GM21576 (cell line): Measurements from ENCODE around the gene JMJD1C.

Experiments used
- ATAC-seq: cut with Tn5 transposase; IDR thresholded peaks from one replicate; pipeline ENCODE4 v1.9.1; 2021; ENCODE audit warnings: mild to moderate bottlenecking, moderate library complexity; ENCODE audit not compliant: unreplicated experiment

JMJD1C gene

DNA sequence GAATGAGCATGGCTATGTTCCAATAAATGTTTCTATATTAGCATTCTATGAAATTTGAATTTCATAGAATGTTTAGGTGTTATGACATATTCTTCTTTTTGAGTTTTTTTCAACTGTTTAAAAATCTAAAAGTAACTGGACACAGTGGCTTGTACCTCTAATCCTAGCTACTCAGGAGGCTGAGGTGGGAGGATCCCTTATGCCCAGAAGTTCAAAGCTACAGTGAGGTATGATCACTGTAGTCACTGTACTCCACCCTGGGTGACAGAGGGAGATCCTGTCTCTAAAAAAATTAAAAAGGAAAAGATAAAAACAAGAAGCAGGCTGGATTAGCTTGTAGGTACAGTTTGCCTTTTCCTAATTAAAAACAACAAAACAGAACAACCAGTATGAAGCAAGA is 237.5 kb downstream of the JMJD1C start:
- no peak for ATAC-seq

DNA sequence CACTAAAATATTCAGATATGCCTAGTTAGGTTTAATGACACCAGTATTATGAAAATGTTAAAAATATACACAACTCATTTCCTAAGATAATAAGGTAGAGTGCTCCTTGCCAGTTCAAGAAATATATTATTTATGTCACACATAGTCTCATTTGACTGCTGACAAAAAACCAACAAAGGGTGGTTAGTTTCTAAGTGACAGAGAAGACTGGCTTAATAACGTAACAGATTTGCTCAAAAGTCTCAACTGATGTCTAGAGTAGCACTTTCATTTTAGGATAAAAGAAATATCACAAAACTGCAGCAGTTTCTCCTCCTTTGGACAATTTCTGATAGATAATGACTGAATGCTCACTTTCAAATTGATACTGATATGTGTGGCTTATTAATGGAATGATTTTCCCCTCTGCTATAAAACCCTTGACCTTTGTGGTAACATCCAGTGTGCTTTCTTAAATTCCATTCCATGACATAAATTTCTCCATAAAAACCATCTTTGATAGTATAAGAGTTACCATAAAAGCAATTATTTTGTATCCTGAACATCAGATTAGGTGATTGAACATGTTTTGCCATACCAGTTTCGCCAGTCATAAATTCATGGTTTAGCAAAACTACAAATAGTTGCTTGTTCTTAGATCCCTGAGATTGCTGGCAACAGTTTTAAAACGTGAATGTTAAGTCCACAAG is 238.4 kb downstream of the JMJD1C start:
- ATAC-seq: peak; percentile 61

DNA sequence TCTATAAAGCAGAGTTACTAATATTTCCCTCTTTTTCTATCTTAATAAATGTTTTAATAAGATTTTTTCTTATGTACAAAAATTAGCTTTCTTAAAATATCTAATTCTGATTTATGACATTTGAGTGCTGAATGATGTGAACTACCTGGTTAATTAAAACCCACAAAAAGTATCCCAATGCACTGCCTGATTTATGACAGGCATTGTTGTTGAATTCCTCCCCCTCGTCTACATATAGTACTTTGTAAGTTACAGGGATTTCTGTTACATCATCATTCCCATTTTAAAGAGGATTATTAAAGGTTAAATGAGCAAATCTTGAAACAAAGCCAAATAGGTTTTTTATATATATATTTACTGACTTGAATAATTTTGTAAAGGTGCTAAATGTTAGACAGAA is 241.5 kb downstream of the JMJD1C start:
- no peak for ATAC-seq

- ATAC-seq: no peak
Measured at GRCh38 chr10:63221950-63222349, 243.8 kb downstream of the JMJD1C start.

DNA sequence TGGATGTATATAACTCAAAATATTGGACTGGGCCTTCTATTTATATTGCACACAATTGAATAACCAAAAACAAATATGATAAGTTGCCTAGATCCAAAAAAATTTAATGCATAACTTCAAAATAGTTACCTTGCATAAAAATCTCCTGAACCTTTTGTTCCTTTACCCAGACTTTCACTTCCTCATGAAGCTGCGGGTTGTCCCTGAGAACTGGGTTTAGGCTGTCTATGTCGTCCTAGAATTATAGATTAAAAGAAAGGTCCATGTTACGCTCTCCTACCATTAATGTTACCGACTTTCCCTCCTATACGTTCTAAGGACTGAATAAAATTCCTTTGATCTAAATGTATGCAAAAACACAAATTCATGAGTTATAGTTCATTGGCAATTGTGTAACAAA is 246.0 kb downstream of the JMJD1C start:
- ATAC-seq: no peak

DNA sequence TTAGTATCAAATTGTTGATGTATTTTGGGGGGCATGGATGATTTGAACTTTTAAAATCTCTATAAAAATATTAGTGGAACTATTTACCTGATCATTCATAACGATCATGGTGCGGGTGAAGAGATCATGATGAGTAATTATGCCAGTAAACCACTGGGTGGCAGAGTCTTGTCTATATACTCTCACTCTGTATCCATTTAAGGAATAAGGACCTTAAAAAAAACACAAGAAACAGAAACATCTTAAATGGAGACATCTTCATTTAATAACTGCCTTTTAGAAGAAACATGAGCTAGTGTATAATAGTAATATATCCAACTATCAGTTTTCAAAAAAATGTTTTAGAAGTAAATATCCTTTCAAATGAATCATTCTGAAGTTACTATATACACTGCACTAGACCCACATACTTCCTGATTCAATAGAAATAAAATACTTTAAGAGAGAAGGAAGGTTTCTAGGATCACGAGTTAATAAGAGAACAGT is 248.6 kb downstream of the JMJD1C start:
- ATAC-seq: peak; percentile 74

DNA sequence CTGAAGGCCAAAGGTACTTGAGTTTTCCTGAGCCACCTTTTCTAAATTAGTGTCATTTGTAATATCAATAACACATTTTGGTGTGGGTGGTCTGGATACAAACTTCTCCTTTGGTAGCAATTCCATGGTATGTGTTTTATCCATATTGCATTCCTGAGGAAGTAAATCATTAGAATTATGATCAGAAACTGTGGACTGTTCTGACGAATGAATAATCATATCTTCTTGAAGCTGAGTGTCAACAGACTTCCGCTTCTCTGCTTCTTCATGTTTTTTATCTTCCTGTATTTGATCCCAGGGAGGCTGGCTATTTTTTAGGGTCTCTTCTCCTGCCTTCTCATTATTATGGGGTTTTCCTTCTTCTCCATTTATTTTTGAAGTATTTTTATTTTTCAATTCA is 251.2 kb downstream of the JMJD1C start:
- ATAC-seq: no peak

GRCh38 chr10:63213489-63213888 is 252.3 kb downstream of the JMJD1C start:
- ATAC-seq: no peak

GRCh38 chr10:63210611-63211196 is 255.1 kb downstream of the JMJD1C start:
- ATAC-seq: no peak

DNA sequence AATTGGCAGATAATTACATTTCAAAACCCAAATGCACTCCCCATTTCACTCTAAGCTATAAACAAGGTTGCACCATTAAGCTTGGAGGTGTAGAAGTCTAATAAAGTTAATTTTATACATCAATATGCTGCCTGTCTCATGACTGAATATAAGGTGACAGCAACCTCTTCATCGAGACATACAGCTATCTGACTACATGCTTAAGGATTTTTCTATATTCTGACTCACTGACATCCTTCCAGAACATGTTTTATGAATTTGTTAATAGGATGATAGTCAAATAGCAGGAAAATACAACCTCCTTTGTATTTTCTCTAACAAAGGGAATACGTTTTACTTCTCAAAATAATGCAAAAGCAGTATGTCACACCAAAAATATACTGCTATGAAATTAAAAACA is 256.1 kb downstream of the JMJD1C start:
- no peak for ATAC-seq

DNA sequence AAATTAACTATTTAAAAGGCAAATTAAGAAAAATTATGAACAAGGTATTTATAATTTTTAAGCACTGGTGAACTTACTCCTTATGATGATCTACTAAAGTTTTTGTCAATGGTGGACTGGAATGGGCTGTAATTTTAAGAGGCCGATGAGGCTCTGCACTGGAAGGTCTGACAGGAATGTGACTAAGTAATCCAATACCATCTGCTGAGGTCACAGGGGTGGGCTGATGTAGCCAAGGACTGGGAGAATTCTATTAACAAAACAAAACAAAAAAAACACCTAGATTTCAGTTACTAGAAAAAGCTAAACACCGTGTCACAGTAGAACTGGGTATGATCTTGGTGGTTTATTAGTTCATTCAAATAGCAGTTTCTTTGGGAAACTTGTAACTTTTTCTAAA is 256.8 kb downstream of the JMJD1C start:
- no peak for ATAC-seq

DNA sequence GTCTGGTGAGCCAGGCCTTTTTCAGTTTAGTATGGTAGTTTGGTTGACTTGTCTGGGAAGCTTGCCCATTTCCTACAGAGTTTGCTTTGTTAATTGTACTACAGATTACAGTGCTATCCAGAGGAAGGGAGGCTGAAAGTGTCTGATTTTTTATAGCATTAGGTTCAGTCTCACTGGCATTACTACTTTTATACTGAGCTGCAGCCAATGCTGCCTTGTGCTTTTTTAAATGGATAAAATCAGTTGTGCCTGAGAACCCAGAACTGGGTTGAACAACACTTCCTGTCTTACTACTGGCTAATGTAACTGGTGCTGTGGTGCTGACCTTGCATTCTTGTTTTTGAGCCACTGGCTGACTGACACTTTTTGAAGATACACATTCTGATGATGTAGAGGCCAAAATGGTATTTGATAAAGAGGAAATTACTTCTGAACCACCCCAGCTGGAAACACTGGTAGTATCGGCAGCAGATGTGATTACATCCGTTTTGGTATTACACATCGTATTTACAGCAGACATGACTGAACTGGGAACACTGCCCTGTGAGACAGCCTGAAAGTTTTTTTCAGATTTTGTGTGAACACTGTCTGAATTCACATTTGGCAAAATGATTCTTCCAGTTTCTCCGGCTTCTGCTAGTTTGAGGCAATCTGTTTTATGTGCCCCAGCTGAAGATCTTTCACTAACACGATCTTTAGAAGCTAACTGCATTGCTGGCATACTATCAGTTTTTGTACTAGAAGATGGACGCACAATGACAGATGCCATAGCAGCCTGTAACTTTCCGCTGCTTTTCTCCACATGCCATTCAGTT is 258.6 kb downstream of the JMJD1C start:
- no peak for ATAC-seq

- no peak for ATAC-seq
Measured at GRCh38 chr10:63206576-63206975, 259.2 kb downstream of the JMJD1C start.

- no peak for ATAC-seq
Measured at GRCh38 chr10:63205421-63205820, 260.4 kb downstream of the JMJD1C start.

- peak; percentile 32 for ATAC-seq
Measured at GRCh38 chr10:63204667-63205391, 260.9 kb downstream of the JMJD1C start.

- no peak for ATAC-seq
Measured at GRCh38 chr10:63201118-63201517, 264.7 kb downstream of the JMJD1C start.

DNA sequence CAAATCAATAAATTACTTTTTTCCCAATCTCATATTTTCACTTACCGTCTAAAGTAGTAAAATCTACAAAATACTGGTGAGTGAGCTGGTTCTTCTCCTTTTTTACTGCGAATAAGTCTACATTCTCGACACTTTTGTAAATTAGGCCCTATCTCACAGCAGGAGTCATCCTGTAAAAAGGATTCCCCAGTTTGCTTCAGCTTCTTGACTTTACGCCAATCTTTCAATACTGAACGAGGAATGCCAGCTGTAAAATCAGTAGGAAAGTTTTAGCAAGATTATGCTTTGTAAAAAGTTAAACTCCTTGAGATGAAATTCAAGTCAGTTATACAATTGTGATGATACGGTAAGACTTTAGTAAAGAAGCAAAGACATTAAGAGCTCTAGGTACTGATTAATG is 265.3 kb downstream of the JMJD1C start:
- ATAC-seq: no peak

DNA sequence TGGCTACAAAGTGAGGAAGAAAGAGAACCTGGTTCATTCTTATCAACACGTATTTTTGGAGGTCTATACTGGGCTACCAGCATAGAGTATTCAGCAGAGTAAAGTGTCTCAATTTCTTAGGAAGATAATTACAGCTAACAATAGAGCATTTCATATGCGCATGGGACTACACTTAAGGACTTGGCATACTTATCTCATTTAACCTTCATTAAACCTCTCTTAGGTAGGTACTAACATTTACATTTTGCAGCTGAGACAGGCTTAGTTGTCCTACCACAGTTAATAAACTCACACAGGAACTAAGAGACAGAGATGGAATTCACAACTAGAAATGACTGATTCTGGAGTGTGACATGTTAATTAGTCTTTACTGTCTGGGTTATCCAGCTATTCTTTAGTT is 266.1 kb downstream of the JMJD1C start:
- ATAC-seq: no peak

GRCh38 chr10:63197344-63198092 is 268.3 kb downstream of the JMJD1C start:
- ATAC-seq: no peak

DNA sequence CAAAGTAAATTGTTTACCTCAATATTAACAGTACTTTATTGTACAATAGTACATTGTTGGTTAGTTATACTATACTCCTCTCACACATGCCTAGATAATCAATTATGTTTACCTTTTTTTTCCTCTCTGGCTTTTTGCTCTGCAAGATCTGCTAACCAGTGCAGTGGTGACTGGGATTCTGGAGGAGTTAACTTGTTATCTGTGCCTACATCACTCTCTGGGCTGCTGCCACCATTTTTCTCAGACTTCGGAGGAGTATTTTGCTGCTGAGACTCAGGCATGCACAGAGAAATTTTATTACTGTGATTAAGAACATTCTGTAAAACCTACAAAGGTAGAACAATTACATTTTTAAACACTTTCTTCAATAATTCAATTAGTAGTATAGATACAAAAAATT is 273.0 kb downstream of the JMJD1C start:
- no peak for ATAC-seq

- no peak for ATAC-seq
Measured at GRCh38 chr10:63175534-63175933, 290.2 kb downstream of the JMJD1C start.
